Anterior cingulate cortex (tissue), 58 donors: ENCODE results near the gene EHBP1.
"Not testable (repeated sequence)": the region's sequence is repeated elsewhere in the genome, so short reads cannot be mapped to it uniquely, and the experiment has no call there.

Source experiments
- DNase-seq, 58 donors: peaks; one replicate each; lab custom pipeline; 2025; lab: John Stamatoyannopoulos, UW

EHBP1 gene

DNA sequence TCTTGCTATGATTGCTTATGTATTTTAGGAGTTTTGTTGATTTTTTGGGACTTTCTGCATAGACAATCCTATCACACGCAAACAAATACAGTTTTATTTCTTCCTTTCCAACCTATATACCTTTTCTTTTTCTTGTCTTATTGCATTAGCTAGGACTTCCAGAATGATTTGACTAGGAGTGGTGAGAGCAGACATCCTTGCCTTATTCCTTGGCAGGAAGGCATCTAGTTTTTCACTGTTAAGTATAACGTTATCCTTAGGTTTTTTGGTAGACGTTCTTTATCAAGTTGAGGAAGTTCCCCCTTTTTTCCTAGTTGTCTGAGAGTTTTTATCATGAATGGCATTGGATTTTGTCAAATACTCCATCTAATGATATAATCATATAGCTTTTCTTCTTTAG is 25.8 kb downstream of the EHBP1 start:
- no peak for DNase-seq

DNA sequence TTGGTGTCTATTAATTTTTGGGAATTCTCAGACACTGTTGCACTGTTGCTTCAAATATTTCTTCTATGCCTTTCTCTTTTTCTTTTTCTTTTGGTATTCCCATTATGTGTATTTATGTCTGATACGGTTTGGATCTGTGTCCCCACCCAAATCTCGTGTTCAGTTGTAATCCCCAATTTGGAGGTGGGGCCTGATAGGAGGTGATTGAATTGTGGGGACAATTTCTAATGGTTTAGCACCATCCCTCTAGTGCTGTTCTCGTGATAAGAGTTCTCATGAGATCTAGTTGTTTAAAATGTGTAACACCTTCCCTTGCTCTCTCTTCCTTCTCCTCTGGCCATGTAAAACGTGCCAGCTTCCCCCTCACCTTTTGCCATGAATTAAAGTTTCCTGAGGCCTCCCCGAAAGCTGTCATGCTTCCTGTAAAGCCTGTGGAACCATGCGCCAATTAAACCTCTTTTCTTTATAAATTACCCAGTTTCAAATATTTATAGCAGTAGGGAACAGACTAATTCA is 26.8 kb downstream of the EHBP1 start:
- DNase-seq: no peak

DNA sequence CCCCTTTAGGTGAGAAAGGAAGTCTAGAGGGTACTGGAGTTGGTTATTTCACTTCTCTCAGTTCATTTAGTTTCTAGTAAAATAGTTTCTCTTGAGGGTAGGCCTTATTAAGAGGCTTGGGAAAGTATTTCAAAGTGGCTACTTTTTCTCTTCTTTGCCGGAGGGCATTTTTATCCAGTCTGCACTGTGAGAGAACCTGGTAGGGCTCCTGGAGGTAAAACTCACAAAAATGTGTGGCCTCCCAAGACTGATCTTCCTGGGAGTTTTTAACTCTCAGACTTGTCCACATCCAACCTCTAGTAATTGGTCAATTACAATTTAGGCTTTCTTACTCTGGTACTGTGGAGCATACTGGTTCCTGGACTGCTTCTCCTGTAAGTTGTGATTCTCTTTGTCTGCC is 28.0 kb downstream of the EHBP1 start:
- DNase-seq: no peak

DNA sequence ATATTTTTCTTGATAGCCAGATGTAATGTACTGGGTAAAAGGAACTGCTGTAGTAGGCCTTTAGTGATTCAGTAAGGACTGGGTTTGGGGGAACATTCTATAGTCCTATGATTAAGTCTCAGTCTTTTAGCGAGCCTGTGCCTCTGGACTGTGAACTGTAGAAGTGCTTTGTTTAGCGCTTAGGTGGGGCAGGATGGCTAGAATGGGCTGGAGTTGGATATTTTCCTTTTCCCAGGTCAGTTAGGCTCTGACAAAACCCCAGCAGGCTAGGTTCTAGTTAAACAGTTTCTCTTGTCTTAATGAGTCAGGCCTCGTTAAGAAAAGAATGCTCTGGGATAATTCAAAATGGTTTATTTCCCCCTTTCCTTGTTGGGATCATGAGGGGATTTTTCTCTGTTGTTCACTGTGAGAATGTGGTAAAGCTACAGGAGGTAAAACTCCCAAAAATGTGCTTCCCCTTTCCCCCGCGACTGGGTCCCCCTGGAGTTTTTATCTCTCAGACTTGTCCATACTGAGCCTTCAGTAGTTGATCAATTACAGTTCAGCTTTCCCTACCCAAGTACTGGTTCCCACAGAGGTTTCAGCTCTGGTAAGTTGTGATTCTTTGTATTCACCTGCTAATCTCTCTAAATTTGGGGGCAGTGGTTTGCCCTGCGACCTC is 31.5 kb downstream of the EHBP1 start:
- DNase-seq: no peak

DNA sequence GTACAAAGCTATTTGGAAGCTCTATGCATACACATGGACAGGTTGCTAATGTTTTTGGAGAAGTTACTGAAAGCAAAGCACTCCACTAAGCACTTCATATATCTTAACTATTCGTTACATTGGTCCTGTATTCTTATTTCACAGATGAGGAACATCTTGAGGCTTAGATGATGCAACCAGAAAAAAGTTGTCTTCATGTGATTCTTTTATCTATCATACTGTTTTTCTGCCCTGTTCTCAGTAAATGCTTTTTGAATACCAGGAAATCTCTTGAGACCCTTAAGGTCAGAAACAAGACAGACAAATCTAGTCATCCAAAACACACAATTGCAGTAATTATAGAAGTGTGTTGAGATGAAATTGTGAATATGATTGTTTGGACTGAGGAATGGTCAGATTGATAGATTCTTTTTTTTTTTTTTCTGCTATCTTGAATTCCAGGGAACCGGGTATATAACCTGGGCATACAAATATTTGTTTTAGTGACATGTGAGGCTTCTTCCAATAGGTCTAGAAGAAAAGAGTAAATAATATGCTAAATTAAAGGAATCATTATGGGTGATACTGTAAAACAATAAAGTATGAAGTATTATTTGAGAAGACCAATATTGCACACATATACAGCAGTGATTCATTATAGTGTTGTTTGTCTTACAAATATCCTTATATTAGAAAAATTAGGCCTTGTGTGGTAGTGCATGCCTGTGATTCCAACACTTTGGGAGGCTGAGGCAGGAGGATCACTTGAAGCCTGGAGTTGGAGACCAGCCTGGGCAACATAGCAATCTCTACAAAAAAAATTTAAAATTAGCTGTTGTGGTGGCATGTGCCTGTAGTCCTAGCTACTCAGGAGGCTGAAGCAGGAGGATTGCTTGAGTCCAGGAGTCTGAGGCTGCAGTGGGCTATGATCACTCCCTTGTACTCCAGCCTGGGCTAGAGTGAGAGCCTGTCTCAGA is 33.7 kb downstream of the EHBP1 start:
- DNase-seq: no peak

DNA sequence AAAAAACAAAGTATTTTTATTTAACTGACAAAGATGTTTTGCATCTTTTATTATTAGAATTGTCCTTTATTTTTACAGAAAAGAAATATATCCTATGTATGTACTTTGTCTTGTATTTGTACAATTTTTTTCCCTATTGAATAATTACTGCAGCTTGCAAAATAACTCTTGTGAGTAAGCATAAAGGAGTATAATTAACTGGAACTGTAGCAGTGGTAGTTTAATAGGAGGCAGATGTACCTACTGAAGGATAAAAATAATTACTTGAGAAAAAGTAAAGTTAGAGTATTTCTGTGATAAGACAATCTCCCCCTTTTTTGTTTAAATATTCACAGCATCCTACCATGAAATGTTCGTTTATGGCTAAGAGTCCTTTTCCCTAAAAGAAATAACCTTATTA is 34.7 kb downstream of the EHBP1 start:
- DNase-seq: no peak

DNA sequence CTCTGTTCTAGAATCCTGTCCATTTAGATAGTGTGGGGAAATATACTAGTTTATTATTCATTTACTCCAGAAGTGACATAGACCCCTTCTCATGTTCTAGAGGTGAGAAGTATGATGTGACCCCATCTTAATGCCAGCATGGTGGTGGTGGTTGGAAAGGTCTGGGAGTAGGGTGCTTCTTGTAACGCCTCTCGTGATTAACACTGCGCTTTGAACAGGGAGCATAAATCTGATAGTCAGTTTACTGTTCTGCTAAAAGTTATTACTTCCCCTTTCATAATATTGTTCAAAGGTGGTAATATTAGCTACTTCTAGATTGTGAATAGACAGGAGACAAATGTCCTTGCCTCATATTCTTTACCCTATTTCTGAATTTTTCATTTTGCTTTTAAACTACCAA is 35.6 kb downstream of the EHBP1 start:
- no peak for DNase-seq

DNA sequence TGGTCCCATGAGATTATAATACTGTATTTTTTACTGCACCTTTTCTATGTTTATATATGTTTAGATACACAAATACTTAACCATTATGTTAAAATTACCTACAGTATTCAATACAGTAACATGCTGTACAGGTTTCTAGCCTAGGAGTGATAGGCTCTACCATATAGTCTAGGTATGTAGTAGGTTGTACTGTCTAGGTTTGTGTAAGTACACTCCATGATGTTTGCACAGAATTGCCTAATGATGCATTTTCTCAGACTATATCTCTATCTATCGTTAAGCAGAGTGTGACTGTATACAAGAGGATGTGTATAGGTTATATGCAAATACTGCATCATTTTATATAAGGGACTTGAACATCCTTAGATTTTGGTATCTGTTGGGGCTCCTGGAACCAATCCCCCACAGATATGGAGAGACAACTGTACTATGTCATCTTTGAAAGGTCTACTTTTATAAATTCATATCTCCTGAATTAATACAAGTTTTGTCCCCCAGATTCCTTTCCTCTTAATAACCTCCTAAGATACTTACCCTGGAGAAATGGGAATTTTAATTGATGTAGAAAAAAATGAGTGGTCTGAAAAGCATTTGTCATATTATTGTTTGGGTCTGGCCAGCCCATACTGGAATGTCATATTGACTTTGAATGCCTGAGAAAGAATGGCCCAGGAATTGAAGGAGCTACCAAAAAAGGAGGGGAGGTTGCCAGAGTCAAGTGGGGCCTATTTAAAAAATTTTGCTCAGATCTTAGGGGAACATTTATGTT is 36.6 kb downstream of the EHBP1 start:
- DNase-seq: no peak

DNA sequence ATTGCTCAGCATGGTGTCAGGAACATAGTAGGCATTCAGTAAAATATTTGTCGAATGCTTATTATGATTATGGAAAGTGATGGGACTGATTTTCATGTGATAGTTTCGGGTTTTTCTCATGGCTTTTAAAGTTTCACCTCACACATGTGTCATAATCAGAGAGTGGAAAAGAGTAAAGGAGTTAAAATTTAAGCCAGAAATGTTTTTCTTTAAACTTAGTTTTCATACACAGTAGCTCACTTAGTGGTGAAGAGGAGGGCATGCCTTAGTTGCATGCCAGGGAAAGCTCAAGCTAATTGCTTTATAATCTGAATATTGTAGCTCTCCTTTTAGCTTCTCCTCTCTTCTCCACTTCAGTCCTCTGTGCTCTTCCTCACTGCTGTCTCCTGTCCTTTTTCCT is 38.0 kb downstream of the EHBP1 start:
- DNase-seq: no peak

DNA sequence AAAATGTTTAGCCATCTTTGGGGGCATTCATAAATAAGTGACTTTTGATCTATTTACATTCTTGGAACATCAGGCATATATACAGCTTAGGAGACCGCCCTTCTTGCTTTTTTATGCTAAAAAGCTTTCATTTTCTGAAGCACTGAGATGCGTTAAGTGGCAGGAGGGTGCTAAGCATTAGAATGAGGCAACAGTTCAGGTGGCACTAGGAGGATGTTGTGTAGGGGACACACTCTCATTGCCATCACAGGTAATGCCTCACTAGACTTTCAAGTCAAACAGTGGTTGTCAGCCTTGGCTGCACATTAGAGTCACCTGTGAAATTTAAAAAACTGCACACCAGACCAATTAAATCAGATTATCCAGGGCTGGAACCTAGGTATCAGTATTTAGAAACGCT is 39.1 kb downstream of the EHBP1 start:
- DNase-seq: no peak

DNA sequence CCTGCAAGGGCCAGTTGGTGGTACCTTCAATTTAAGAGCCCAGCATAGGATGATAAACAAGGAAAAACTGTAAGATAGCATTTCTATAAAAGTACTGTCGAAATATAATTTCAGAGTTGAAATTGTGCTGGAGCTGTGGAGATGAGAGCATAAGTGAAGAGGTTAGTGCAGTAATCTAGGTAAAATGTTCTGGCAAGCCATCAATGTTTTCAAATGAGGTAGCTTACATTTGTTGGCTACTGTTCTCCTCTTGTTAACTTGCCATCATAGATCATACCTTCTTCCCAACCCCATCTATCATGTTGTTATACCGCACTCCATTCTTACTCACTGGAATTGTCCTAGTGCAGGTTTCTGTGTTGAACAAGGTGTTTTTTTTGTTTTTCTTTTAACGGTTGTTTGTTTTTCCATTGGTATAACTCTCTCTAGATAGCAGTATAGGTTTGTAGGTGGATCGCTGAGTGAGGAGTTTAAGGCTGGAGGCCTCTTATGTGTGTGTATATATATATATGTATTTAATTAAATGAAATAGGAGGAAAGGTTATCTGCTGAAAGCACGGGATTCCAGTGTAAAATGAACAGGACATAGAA is 40.5 kb downstream of the EHBP1 start:
- DNase-seq: no peak

DNA sequence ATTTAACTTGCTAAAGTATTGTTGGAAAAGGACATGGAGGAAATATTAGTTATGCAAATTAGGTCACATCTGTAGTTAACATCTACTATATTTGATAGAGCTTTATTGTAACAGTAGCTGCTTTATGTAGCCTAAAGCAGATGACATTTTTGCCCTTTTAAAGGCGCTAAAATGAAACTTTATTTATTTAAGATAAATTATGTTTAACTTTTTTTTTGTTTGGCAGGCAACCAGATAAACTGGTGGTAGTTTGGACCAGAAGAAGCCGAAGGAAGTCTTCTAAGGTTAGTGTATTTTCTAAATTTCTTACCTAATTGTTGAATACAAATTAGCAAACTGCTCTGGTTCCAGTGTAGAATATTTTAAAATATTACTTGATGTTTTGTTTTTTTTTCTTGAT is 41.7 kb downstream of the EHBP1 start:
- DNase-seq: no peak

DNA sequence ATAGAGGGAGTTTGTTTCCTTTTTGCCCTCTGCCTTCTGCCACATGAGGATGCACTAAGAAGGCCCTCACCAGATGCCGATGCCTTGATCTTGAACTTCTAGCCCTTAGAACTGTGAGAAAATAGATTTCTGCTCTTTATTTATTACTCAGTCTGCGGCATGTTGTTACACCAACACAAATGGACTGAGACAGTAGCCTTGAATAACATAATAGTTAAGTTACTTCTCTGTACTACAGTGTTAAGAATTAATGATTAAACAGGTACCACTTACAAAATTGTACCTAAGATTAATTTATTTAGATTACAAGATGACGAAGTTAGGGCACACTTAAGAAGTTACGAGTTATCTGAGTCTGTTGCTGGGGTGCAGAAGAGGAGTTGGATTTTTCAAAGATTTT is 42.4 kb downstream of the EHBP1 start:
- DNase-seq: no peak

DNA sequence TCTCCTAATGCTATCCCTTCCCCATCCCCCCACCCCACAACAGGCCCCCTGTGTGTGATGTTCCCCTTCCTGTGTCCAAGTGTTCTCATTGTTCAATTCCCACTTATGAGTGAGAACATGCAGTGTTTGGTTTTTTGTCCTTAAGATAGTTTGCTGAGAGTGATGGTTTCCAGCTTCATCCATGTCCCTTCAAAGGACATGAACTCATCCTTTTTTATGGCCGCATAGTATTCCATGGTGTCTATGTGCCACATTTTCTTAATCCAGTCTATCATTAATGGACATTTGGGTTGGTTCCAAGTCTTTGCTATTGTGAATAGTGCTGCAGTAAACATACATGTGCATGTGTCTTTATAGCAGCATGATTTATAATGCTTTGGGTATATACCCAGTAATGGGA is 43.6 kb downstream of the EHBP1 start:
- DNase-seq: not testable (repeated sequence)

DNA sequence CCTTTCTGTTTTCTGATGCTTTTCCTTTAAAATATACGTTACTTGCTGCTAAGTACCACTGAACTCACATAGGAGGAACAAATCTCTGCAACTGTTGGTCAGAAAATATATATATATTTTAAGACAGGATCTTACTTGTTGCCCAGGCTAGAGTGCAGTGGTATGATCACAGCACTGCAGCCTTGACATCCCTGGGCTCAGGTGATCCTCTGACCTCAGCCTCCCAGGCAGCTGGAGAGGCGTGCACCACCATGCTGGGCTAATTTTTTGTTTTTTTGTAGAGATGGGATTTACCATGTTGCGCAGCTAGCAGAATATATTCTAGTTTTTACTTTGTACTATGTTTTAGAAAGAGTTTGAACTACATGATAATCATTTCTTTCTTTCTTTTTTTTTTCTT is 51.5 kb downstream of the EHBP1 start:
- DNase-seq: no peak

DNA sequence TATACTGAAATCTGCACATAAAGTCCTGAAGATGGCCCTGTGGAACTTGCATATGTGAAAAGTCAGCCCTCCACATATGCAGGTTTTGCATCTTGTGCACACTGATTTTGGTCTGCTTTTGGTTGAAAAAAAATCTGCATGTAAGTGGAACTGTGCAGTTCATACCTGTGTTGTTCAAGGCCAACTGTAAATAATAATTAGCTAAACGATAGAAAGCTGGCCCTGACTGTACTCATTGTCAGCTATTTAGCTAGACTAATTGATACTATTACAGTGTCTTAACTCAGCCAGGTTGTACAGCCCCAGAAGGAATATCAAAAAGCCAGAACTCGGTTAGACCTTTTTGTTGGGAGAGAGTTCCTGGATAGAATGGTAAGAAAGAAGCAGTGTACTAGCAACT is 54.5 kb downstream of the EHBP1 start:
- DNase-seq: no peak

DNA sequence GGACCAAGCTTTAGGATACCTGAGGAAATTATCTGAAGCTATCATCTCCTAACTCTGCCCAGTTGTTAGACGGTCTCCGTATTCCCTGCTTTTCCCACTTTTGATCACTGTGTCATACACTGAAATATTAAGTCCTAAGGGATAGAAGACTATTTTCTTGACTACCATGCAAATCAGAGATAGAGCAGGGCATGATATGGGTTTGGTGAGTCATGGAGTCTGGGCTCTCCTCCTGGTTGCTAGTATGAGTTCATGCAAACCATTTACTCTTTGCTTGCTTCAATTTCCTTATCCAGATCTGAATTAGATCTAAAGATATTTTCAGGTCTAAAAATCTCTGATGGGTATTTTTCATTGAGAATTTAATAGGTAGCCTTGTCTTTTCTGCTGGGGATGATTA is 55.0 kb downstream of the EHBP1 start:
- no peak for DNase-seq

DNA sequence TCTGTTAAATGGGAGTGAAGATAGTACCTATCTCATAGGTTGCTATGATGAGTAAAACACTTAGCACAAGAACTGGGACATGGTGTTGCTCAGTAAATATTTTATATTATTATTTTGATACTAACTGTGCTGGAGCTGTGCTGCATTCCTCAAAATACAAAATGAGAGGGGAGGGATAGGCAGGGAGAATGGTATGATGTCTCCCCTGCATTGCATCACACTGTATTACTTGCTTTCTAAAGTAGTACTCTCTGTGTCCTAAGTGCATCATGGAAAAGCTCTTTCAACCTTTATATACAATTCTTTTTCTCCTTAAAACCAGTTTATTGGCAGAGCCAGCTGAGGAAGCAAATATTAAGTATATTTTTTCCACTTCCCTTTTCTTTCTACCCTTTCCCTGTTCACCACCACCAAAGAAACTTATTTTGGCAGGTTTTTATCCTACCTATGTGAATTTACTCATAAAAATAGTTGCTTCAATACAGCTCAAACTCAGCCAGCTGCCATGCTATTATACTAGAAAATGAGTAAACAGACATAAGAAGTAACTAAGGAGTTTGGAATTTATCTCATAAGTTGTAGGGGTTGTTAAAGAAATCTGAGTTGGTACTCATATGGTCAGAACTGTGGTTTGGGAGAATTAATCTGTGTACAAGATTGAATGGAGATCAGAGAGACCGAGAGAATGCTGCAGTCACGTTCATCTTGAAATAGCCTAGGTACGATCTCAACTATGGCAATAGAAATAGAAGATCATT is 60.3 kb downstream of the EHBP1 start:
- DNase-seq: no peak

DNA sequence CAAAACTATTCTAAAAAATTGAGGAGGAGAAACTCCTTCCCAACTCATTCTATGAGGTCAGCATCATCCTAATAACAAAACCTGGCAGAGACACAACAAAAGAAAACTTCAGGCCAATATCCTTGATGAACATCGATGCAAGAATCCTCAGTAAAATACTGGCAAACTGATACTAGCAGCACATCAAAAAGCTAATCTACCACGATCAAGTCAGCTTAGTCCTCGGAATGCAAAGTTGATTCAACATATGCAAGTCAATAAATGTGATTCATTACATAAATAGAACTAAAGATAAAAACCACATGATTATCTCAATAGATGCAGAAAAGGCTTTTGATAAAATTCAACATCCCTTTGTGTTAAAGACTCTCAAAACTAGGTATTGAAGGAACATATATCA is 63.1 kb downstream of the EHBP1 start:
- DNase-seq: no peak

DNA sequence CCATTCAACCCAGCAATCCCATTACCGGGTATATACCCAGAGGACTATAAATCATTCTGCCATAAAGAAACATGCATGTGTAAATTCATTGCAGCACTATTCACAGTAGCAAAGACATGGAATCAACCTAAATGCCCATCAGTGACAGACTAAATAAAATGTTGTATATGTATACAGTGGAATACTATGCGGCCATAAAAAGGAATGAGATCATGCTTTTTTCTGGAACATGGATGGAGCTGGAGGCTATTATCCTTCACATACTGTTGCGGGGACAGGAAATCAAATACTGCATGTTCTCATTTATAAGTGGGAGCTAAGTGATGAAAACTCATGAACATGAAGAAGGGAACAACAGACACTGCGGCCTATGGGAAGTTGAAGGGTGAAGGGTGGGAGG is 65.1 kb downstream of the EHBP1 start:
- DNase-seq: no peak
